NB4 (cell line): Measurements from ENCODE around the gene C3orf22.
A peak's percentile ranks its signal among the peaks of the same experiment; 100 is the strongest.

ENCODE experiments used
- DNase-seq: peaks from one replicate; pipeline ENCODE4 v3.0.0; 2010; ENCODE audit warnings: low read depth
- H3K4me3 ChIP-seq: one replicate; pipeline ENCODE4 v1.5.1; 2011; ENCODE audit warnings: mild to moderate bottlenecking, low read depth, low read length, moderate library complexity
- MYC ChIP-seq: IDR thresholded peaks from 2 replicates; pipeline ENCODE4 v1.6.1; 2011; ENCODE audit warnings: low read depth, low read length
- POLR2A ChIP-seq: IDR thresholded peaks from 2 replicates; pipeline ENCODE4 v1.6.1; 2011; ENCODE audit warnings: mild to moderate bottlenecking; ENCODE audit not compliant: insufficient read length; ENCODE audit errors: extremely low read depth
- TF ChIP-seq, protein P1 (sequence below): IDR thresholded peaks from one replicate; pipeline ENCODE4 v1.5.1; 2012; ENCODE audit warnings: low read depth, low read length
- TF ChIP-seq, protein P2 (sequence below): IDR thresholded peaks from 2 replicates; pipeline ENCODE4 v1.6.1; 2011; ENCODE audit warnings: low read depth, low read length

The C3orf22 gene

DNA sequence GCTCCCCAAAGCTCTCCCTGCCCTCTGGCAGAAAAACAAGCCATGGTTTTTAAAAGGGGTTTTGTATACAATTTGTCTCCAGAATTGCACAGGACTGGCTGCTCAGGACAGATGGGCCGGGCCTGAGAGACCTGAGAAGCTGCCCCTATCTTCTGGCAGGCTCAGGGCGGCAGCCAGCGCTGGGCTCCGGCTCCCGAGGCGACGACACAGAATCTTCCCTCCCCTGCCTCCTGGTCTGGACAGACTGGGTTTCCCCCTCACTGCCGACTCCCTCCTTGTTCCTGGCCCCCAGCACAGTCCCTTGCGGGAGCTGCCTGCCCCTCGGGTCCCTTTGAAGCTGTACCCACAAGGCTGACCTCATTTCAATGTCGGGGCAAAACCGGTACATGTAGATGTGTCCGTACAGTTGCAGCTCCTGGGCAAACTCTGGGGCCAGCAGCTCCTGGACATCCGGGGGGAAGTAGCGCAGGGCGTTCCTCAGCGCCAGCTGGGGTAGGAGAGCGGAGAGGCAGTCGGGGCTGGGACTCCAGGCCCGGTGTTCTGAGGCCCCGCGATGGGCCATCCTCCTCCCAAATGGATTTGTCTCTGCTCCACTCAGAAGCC lies 48.3 kb downstream of the C3orf22 start:
- H3K4me3 ChIP-seq, result no peak overlapping the region
- no peak for TF ChIP-seq MYC
- DNase-seq, result no peak

DNA sequence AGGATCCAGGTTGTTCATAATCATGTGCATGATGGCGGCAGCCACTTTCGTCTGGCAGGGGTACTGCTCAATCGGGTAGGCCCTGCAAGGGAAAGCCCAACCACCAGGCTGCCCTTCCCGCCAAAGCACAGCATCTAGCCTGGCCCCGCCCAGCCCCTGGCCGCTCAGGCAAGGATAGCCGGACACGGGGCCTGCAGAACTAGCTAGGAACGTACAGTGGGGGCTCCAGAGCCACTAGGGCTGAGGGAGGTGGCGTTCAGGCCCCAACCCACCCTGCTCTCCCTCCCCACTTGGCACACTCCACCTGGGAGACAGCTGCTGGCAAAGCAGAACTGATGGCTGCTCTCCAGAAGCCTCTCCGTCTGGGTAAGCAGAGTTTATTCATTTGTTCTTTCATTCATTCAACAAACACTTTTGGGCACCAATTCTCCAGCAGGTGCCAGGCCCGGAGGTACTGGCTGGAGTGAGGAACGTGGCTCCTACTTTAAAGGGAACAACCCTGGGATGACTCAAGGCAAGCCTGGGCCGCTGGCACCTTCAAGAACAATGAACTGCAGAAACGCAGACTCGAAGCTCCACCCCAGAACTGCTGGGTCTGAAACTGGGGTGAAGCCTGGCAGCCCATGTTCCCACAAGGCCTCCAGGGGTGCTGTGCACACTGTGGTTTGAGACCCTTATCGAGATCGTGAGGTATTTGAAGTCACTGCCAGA lies 49.0 kb downstream of the C3orf22 start:
- DNase-seq, result no peak
- H3K4me3 ChIP-seq, result no peak overlapping the region
- TF ChIP-seq, protein P1, sequence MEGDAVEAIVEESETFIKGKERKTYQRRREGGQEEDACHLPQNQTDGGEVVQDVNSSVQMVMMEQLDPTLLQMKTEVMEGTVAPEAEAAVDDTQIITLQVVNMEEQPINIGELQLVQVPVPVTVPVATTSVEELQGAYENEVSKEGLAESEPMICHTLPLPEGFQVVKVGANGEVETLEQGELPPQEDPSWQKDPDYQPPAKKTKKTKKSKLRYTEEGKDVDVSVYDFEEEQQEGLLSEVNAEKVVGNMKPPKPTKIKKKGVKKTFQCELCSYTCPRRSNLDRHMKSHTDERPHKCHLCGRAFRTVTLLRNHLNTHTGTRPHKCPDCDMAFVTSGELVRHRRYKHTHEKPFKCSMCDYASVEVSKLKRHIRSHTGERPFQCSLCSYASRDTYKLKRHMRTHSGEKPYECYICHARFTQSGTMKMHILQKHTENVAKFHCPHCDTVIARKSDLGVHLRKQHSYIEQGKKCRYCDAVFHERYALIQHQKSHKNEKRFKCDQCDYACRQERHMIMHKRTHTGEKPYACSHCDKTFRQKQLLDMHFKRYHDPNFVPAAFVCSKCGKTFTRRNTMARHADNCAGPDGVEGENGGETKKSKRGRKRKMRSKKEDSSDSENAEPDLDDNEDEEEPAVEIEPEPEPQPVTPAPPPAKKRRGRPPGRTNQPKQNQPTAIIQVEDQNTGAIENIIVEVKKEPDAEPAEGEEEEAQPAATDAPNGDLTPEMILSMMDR, result no peak
- TF ChIP-seq, protein P2, sequence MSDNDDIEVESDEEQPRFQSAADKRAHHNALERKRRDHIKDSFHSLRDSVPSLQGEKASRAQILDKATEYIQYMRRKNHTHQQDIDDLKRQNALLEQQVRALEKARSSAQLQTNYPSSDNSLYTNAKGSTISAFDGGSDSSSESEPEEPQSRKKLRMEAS, result no peak
- TF ChIP-seq MYC, result no peak
- TF ChIP-seq POLR2A, result no peak

DNA sequence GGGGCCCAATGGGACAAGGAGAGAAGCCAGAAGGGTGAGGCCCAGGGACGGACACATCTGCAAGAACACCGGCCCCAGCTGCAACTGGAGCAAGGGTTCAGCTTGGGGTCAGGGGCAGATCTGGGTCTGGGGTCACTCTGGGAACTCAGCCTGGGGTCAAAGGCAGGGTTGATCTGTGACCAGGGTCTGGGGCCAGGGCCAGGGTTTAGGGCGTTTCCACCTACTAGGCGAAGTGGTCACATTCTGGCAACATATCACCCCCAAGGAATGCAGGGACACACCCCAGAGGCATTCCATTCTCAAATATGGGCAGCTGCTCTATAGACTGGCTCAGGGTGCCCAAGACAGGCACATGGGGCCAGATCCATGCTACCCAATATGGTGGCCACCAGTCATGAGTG lies 50.2 kb downstream of the C3orf22 start:
- DNase-seq, result no peak
- TF ChIP-seq, protein P1, result no peak
- TF ChIP-seq, protein P2, result no peak
- TF ChIP-seq POLR2A, result no peak
- no peak for TF ChIP-seq MYC
- H3K4me3 ChIP-seq, result no peak overlapping the region

DNA sequence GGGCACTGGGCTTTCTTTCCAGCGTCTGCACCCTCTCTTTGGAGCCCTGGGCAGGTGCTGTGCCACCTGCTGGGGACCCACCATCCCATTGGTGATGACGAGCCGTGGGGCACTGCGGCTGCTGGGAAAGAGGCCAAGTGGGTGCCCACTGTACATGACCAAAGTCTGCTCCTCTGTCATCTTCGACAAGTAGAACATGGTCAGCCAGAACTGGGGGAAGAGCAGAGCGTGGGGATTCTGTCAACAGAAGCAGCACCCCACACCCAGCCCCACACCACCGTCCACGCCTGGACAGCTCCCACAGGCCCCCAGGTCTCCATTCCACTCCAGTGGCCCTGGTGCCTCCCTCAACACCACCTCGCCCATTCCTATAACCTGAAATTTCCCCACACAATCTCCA lies 50.8 kb downstream of the C3orf22 start:
- TF ChIP-seq POLR2A (no peak), MYC (no peak)
- H3K4me3 ChIP-seq, result no peak overlapping the region
- DNase-seq, result no peak

DNA sequence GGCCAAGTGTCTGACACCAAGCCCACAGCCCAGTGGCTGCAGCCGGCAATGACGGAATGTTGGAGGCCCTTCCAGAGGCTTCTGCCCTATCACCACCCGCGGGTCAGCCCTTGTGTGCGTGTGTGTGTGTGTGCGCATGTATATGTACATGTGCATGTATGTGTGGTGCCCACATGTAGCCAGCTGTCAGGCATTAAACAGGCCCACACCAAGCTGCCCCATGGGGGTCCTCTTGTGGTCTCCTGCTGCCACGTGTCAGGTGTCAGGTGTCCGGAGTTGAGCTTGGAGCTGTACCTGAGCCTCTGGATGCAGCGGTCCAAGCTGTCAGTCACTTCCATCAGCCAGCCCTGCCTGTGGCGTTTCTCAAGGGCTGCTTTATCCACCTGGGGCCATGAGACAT lies 55.0 kb downstream of the C3orf22 start:
- H3K4me3 ChIP-seq, result no peak overlapping the region
- no peak for DNase-seq

DNA sequence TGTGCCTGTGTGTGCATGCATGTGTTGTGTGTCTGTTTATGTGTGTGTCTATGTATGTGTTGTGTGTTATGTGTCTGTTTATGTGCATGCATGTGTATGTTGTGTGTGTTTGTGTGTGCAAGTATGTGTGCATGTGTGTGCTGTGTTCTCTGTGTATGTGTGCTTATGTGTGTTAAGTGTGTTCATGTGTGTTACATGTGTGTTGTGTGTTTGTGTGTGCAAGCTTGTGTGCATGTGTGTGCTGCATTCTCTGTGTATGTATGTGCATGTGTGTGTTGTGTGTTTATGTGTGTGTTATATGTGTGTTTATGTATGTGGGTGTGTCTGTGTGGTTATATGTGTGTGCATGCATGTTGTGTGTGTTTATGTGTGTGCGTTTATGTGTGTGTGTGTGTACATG lies 56.1 kb downstream of the C3orf22 start:
- TF ChIP-seq, protein P1, result no peak
- TF ChIP-seq MYC (no peak), POLR2A (no peak)
- TF ChIP-seq, protein P2, result no peak
- no peak for DNase-seq
- no peak overlapping the region for H3K4me3 ChIP-seq

More for the DNA sequence above, 55.0 kb downstream of the C3orf22 start:
- TF ChIP-seq, protein P2, result no peak
- TF ChIP-seq MYC (no peak), POLR2A (no peak)
- TF ChIP-seq, protein P1, result no peak

DNA sequence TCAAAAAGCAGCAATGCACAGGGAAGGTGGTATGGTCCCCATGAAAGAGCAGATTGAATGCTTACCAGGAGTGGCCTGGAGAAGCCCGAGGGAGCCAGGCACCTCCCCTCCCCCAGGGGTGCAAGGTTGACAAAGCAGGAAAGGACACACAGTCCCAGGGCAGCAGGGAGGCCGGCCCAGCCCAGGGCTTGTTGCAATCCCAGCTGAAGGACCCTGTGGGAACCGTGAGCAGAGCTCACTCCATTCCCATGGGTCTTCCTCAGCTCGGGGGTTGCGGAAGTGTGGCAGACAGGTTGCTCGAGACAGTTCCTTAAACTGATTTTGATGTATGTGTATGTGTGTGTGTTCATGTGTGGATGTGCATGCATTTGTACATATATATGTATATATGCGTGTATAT lies 57.0 kb downstream of the C3orf22 start:
- H3K4me3 ChIP-seq, result no peak overlapping the region
- peak; percentile 84 for DNase-seq
- TF ChIP-seq POLR2A, result no peak
- TF ChIP-seq, protein P2, result no peak
- TF ChIP-seq, protein P1, result no peak
- TF ChIP-seq MYC, result no peak
